Measurements from ENCODE around the gene HECA. TPM values are rescaled to one million over a fixed set of nuclear protein-coding genes. Genes with fewer than 3 reads are reported as not detected.
"Not testable (repeated sequence)": the region's sequence is repeated elsewhere in the genome, so short reads cannot be mapped to it uniquely, and the experiment has no call there.

HECA gene
- total and polyA plus RNA-seq, 2 experiments from 2014 or later = 2.4 to 8.1 TPM

DNA sequence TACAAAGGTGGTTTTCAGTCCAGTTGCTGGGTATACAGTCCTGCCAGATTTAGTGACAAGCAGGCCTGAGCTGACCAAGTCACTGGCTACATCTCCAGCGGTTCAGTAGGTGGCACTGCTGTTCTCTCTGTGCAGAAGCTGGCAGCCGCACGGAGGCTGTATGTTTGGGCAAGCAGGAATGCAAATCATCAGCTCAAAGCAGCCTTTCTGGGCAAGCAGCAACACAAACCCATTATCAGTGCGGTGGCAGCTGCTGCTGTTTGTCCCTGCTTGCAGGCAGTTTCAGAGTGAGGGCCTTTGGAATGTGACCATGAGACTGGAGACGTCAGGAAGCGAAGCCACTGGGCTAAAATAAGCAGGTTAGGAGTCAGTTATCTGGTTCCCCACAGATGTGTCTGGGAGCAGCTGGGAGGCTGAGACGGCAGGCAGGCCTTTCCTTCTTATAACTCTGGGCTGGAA lies 84.4 kb downstream of the HECA start (continued):
- TF ChIP-seq EZH2phosphoT487 (IDR thresholded peaks at IDR 0.05; ENCODE audit: unreplicated experiment) (no peak), EZH2 (IDR thresholded peaks at IDR 0.05; ENCODE audit: low read depth, unreplicated experiment) (no peak), POLR2AphosphoS5 (IDR thresholded peaks at IDR 0.05; ENCODE audit: low read depth) (no peak), STAT1 (IDR thresholded peaks at IDR 0.05; ENCODE audit: unreplicated experiment) (no peak), CREB1 (CRISPR knock-in tag; IDR thresholded peaks at IDR 0.05; ENCODE audit: low read depth) (no peak), CTCF (conservative IDR thresholded peaks at IDR 0.05; ENCODE audit: low read depth in 2 of 2) (peak; percentile 65 to 96), JUNB (IDR thresholded peaks at IDR 0.05; ENCODE audit: unreplicated experiment) (no peak)

DNA sequence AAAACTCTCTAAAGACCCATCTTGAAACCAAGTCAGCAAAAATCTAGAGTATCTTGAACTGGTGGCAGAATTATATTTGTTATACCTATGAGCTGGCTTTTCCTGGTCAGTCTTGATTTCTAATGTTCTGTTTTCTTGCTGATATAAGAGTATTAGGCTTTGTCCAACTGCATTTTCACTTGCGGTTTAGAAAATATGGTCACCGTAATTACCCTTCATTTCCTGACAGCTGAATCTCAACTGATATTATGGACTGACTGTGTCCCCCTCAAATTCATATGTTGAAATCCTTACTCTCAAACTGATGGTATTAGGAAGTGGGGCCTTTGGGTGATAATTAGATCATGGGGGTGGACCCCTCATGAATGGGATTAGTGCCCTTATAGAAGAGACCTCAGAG lies 84.9 kb downstream of the HECA start:
- no peaks in the 10 kb centered on the region for H3K27me3 ChIP-seq (ENCODE audit: insufficient read depth)
- H3K4me3 ChIP-seq = no peak overlapping the region
- Mint-ChIP-seq H3K27me3 (ENCODE audit: insufficient read depth, low read depth, poor library complexity) (peaks cover 2% of the 10 kb centered on the region), H3K36me3 (ENCODE audit: low read depth) (0 out of 3 replicates have a peak, but pooled peaks cover 3% of the 10 kb centered on the region), H3K4me3 (no peak overlapping the region), H3K9me3 (peaks cover 4% of the 10 kb centered on the region; the same call in 2 of the 3 replicates), H3K27ac (peak overlapping the region; percentile 80), H3K4me1 (peaks cover 5% of the 10 kb centered on the region)
- H4K20me1 ChIP-seq (replicated peaks; ENCODE audit: insufficient read depth) = no peaks in the 10 kb centered on the region
- no peak overlapping the region; the same call in 1 of the 2 replicates for H2AFZ ChIP-seq
- no peaks in the 10 kb centered on the region for H3F3A ChIP-seq (replicated peaks; ENCODE audit: low read depth)
- no peaks in the 10 kb centered on the region for H3K4me1 ChIP-seq (ENCODE audit: insufficient read depth)
- TF ChIP-seq ZNF331 (CRISPR knock-in tag; IDR thresholded peaks at IDR 0.05; ENCODE audit: low read depth) (no peak), CTCF (conservative IDR thresholded peaks at IDR 0.05; ENCODE audit: low read depth in 2 of 2) (no peak), ZNF114 (CRISPR knock-in tag; IDR thresholded peaks at IDR 0.05) (no peak), POLR2AphosphoS5 (IDR thresholded peaks at IDR 0.05; ENCODE audit: low read depth) (no peak), JUNB (IDR thresholded peaks at IDR 0.05; ENCODE audit: unreplicated experiment) (no peak), ZNF462 (CRISPR knock-in tag; IDR thresholded peaks at IDR 0.05) (no peak), STAT1 (IDR thresholded peaks at IDR 0.05; ENCODE audit: unreplicated experiment) (no peak)
- no peak for ATAC-seq
- no peak overlapping the region for H3K27ac ChIP-seq (ENCODE audit: low read depth)
- H3K36me3 ChIP-seq (ENCODE audit: insufficient read depth) = no peaks in the 10 kb centered on the region
- no peaks in the 10 kb centered on the region for H3K79me2 ChIP-seq (replicated peaks; ENCODE audit: insufficient read depth)
- no peak for DNase-seq (ENCODE audit: low spot score)
- H3K9me2 ChIP-seq (ENCODE audit: insufficient read depth) = no peaks in the 10 kb centered on the region
- no peak overlapping the region for H3K4me2 ChIP-seq

DNA sequence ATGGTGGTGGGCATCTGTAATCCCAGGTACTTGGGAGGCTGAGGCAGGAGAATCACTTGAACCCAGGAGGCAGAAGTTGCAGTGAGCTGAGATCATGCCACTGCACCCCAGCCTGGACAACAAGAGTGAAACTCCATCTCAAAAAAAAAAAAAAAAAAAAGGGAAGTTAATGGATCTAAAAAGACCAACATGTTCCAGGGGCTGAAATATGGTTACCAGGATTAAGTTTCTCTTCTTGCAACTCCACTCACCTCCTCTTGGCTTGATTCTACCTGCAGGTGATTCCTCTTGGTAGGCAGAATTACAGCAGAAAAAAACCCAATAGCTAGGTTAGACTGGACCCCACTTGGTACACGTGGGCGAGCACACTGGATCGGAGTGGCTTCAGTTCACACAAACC lies 93.5 kb downstream of the HECA start:
- not testable (repeated sequence) for H3K27ac ChIP-seq (ENCODE audit: low read depth); H3K27me3 ChIP-seq (ENCODE audit: insufficient read depth); H3K79me2 ChIP-seq (replicated peaks; ENCODE audit: insufficient read depth); H2AFZ ChIP-seq; H3K4me3 ChIP-seq; ATAC-seq; H3K27ac Mint-ChIP-seq; H3K4me1 Mint-ChIP-seq; H4K20me1 ChIP-seq (replicated peaks; ENCODE audit: insufficient read depth); DNase-seq (ENCODE audit: low spot score); H3K36me3 ChIP-seq (ENCODE audit: insufficient read depth); H3K4me2 ChIP-seq; H3K9me2 ChIP-seq (ENCODE audit: insufficient read depth); H3K9me3 Mint-ChIP-seq; H3F3A ChIP-seq (replicated peaks; ENCODE audit: low read depth); H3K4me3 Mint-ChIP-seq; H3K27me3 Mint-ChIP-seq (ENCODE audit: insufficient read depth, low read depth, poor library complexity); H3K4me1 ChIP-seq (ENCODE audit: insufficient read depth); H3K36me3 Mint-ChIP-seq (ENCODE audit: low read depth)

All from GM23338 (cell line).